ENCODE measurements around the gene PALD1.
"Not testable (repeated sequence)": the region's sequence is repeated elsewhere in the genome, so short reads cannot be mapped to it uniquely, and the experiment has no call there.

PALD1 gene

DNA sequence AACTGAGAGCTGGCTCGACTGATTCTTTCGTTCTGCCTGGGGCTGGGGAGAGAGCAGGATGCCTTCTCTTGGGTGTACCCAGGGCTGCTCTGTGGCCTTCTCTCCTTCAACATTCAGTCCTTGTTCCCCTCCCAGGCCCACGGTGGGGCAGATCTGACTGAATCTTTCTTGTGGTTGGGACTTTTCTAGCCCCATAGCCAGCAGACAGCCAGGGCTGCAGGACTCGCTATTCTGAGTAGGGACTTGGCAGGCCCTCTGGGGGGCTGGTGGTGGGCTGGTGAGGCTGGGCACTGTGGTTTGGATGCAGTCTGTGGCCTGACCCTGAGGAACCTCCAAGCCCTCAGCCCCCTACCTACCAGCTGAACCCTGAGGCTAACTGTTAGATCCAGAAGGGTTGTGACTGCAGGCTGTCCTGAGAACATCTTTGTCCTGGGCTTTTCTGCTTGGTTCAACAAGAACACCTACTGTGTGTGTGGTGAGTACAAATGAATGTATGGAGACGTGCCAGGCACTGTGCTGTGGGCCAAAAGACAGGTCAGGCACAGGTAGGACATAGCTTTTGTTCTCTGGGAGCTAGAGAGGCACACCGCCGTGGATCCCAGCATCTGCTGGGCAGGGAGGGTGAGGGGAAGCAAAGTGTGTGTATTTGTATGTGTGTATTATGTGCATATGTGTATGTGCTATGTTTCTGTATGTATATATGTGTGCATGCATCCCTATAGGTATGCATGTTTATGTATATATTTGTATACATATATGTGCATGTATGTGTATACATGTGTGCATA, 2.1 kb upstream of the PALD1 start:
- Histone ChIP-seq H3K9me3 (ENCODE audit: control insufficient read depth in 1 of 2, low read length in 2 of 2) (no peaks in the 10 kb centered on the region), H3K27ac (ENCODE audit: low read length) (no peak overlapping the region), H3K4me1 (ENCODE audit: control insufficient read depth in 1 of 2, insufficient read depth in 2 of 2, low read length in 2 of 2) (peaks cover 0 to 28% of the 10 kb centered on the region in 2 donors), H3K4me3 (ENCODE audit: low read depth in 1 of 2, low read length in 2 of 2) (no peak overlapping the region), H3K27me3 (ENCODE audit: low read depth, low read length) (no peaks in the 10 kb centered on the region), H3K36me3 (ENCODE audit: control insufficient read depth in 1 of 2, insufficient read depth in 2 of 2, low read length in 2 of 2) (no peaks in the 10 kb centered on the region)

DNA sequence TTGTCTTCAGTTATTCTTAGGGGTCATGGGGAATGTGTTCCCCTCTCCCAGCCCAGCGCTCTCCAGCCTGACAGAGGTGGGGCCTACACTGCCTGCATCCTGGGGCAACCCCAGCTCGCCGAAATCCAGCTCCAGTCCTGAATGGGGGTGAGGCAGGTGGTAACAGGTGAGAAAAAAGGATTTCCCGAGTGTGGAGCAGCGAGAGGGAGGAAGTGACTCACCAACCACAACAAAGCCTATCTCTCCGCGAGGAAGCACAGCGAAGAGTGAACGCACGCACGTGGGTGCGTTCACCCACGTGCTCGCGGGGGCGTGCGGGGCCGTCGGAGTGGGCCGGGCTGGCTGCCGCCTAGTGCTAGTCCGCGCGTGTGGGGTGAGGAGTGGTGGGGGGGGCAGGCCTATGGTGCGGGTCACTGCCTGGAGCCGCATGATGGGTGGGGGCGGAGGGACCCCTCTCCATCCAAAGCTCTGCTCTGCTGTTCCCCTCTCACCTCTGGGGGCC, 855 bp upstream of the PALD1 start:
- Histone ChIP-seq H3K27me3 (ENCODE audit: low read depth, low read length) (no peaks in the 10 kb centered on the region), H3K27ac (ENCODE audit: low read length) (no peak overlapping the region), H3K4me3 (ENCODE audit: low read depth in 1 of 2, low read length in 2 of 2) (peak overlapping the region; percentile 43 to 72), H3K36me3 (ENCODE audit: control insufficient read depth in 1 of 2, insufficient read depth in 2 of 2, low read length in 2 of 2) (no peaks in the 10 kb centered on the region), H3K9me3 (ENCODE audit: control insufficient read depth in 1 of 2, low read length in 2 of 2) (no peaks in the 10 kb centered on the region), H3K4me1 (ENCODE audit: control insufficient read depth in 1 of 2, insufficient read depth in 2 of 2, low read length in 2 of 2) (peaks cover under 1 to 40% of the 10 kb centered on the region in 2 donors)

DNA sequence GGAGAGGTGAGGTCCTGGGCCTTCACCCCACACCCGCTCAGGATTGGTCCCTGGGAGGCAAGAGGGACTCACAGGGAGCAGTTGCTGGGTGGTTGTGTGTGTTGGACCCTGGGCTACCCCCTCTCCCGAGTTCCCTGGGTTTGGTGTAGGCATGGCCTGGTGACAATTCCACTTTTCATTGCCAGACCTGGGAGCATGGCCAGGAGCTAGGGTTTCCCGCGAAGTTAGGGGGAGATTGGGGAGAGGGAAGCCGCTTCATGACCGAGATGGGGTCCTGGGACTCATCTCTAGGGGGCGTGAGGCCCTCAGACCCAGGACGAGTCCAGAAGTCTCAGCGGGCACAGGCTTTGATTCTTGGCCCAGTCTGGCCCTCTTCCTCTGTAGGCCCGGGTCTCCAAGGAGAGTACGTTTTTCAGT, 606 bp downstream of the PALD1 start:
- Histone ChIP-seq H3K36me3 (ENCODE audit: control insufficient read depth in 1 of 2, insufficient read depth in 2 of 2, low read length in 2 of 2) (no peaks in the 10 kb centered on the region), H3K27me3 (ENCODE audit: low read depth, low read length) (no peaks in the 10 kb centered on the region), H3K4me1 (ENCODE audit: control insufficient read depth in 1 of 2, insufficient read depth in 2 of 2, low read length in 2 of 2) (peaks cover 6 to 46% of the 10 kb centered on the region in 2 donors), H3K9me3 (ENCODE audit: control insufficient read depth in 1 of 2, low read length in 2 of 2) (no peaks in the 10 kb centered on the region), H3K27ac (ENCODE audit: low read length) (peak overlapping the region; percentile 33), H3K4me3 (ENCODE audit: low read depth in 1 of 2, low read length in 2 of 2) (peak overlapping the region; percentile 64 to 72)

- H3K4me3 ChIP-seq (ENCODE audit: low read depth in 1 of 2, low read length in 2 of 2): peak overlapping the region; percentile 64 to 72
- H3K27ac ChIP-seq (ENCODE audit: low read length): peak overlapping the region; percentile 33
- no peaks in the 10 kb centered on the region for H3K27me3 ChIP-seq (ENCODE audit: low read depth, low read length)
- H3K36me3 ChIP-seq (ENCODE audit: control insufficient read depth in 1 of 2, insufficient read depth in 2 of 2, low read length in 2 of 2): no peaks in the 10 kb centered on the region
- no peaks in the 10 kb centered on the region for H3K9me3 ChIP-seq (ENCODE audit: control insufficient read depth in 1 of 2, low read length in 2 of 2)
- H3K4me1 ChIP-seq (ENCODE audit: control insufficient read depth in 1 of 2, insufficient read depth in 2 of 2, low read length in 2 of 2): peaks cover 6 to 46% of the 10 kb centered on the region in 2 donors
Observed at GRCh38 chr10:70479626-70480238, 1.2 kb downstream of the PALD1 start.

DNA sequence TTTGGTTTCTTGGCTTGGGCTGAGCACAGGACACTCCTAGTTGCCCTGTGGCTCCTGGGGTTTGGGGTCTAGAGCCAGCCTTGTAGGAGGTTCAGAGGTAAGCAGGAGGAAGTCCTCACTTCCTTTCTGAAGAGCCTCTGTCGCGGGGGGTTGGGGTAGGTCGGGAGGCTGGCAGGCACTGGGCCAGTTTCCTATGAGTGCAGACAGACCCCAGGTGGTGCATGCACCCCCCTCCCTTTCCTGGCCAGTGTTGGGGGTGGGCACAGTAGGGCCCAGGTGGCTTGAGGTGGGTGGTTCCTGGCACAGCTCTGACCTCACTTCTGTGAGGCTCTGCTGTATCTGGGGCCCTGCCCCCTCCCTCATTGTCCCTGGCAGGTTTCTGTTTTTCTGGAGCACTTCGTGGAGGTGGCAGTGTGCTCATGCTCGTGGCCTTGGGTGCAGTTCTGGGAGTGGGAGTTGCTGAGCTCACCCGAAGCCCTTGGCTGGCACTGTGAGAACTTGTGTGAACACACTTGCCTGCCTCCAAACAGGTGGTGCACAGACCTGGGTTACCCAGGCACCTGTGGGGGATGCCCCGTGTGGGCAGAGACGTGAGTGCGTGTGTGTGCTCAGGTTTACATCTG, 1.8 kb downstream of the PALD1 start:
- Histone ChIP-seq H3K4me1 (ENCODE audit: control insufficient read depth in 1 of 2, insufficient read depth in 2 of 2, low read length in 2 of 2) (peaks cover 6 to 46% of the 10 kb centered on the region in 2 donors), H3K9me3 (ENCODE audit: control insufficient read depth in 1 of 2, low read length in 2 of 2) (no peaks in the 10 kb centered on the region)

GRCh38 chr10:70481105-70481504, 2.5 kb downstream of the PALD1 start:
- Histone ChIP-seq H3K4me3 (ENCODE audit: low read depth in 1 of 2, low read length in 2 of 2) (peak overlapping the region in 1 of 2 donors; percentile 20), H3K9me3 (ENCODE audit: control insufficient read depth in 1 of 2, low read length in 2 of 2) (no peaks in the 10 kb centered on the region), H3K36me3 (ENCODE audit: control insufficient read depth in 1 of 2, insufficient read depth in 2 of 2, low read length in 2 of 2) (no peaks in the 10 kb centered on the region), H3K4me1 (ENCODE audit: control insufficient read depth in 1 of 2, insufficient read depth in 2 of 2, low read length in 2 of 2) (peaks cover 6 to 46% of the 10 kb centered on the region in 2 donors), H3K27me3 (ENCODE audit: low read depth, low read length) (no peaks in the 10 kb centered on the region), H3K27ac (ENCODE audit: low read length) (no peak overlapping the region)

More for the DNA sequence above, 1.8 kb downstream of the PALD1 start:
- H3K4me3 ChIP-seq (ENCODE audit: low read depth in 1 of 2, low read length in 2 of 2): peak overlapping the region; percentile 64 to 72
- no peaks in the 10 kb centered on the region for H3K27me3 ChIP-seq (ENCODE audit: low read depth, low read length)
- no peak overlapping the region for H3K27ac ChIP-seq (ENCODE audit: low read length)
- H3K36me3 ChIP-seq (ENCODE audit: control insufficient read depth in 1 of 2, insufficient read depth in 2 of 2, low read length in 2 of 2): no peaks in the 10 kb centered on the region

GRCh38 chr10:70481831-70482530, 3.4 kb downstream of the PALD1 start:
- H3K9me3 ChIP-seq (ENCODE audit: control insufficient read depth in 1 of 2, low read length in 2 of 2): no peaks in the 10 kb centered on the region
- peak overlapping the region; percentile 16 for H3K27ac ChIP-seq (ENCODE audit: low read length)
- H3K36me3 ChIP-seq (ENCODE audit: control insufficient read depth in 1 of 2, insufficient read depth in 2 of 2, low read length in 2 of 2): no peaks in the 10 kb centered on the region
- H3K4me1 ChIP-seq (ENCODE audit: control insufficient read depth in 1 of 2, insufficient read depth in 2 of 2, low read length in 2 of 2): peaks cover 6 to 46% of the 10 kb centered on the region in 2 donors
- no peak overlapping the region for H3K4me3 ChIP-seq (ENCODE audit: low read depth in 1 of 2, low read length in 2 of 2)
- H3K27me3 ChIP-seq (ENCODE audit: low read depth, low read length): no peaks in the 10 kb centered on the region

DNA sequence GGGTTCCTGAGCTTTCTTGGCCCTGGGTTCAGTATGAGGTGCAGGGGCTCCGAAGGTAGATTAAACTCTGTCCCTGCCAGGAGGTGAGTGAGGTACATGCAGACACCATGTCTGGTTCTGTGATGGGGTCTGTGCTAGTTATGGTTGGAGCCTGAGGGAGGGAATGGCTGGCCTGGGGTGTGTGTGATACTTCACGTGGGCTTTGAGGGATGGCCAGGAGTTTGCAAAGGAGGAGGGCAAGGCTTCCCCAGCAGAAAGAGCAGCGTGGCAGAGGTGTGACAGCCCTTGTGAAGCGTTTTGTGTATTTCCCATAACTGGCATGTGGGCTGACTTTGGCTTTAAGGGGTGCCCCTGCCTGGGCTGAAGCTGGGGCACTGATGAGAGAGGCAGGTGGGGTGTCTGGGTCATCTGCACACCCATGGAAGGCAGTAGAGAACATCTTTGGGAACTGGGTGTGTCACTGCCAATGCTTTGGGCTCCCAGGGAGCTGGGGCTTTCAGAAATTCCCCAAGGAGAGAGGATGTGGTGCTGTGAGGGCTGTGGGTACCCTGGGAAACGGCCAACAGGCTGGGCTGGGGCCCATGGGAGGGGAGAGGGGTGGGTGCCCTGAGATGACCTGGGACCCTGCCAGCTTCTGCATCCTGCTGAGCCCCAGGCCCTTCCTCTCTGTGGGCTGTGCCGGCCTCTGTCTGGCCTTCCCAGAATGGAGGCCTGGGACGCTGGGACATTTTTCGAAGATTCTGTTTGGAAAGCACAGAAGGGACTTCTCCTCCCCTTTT, 4.6 kb downstream of the PALD1 start:
- H3K27ac ChIP-seq (ENCODE audit: low read length): peak overlapping the region; percentile 16
- no peak overlapping the region for H3K4me3 ChIP-seq (ENCODE audit: low read depth in 1 of 2, low read length in 2 of 2)
- H3K36me3 ChIP-seq (ENCODE audit: control insufficient read depth in 1 of 2, insufficient read depth in 2 of 2, low read length in 2 of 2): no peaks in the 10 kb centered on the region
- no peaks in the 10 kb centered on the region for H3K9me3 ChIP-seq (ENCODE audit: control insufficient read depth in 1 of 2, low read length in 2 of 2)
- H3K4me1 ChIP-seq (ENCODE audit: control insufficient read depth in 1 of 2, insufficient read depth in 2 of 2, low read length in 2 of 2): peaks cover 6 to 37% of the 10 kb centered on the region in 2 donors
- H3K27me3 ChIP-seq (ENCODE audit: low read depth, low read length): no peaks in the 10 kb centered on the region

- H3K36me3 ChIP-seq (ENCODE audit: control insufficient read depth in 1 of 2, insufficient read depth in 2 of 2, low read length in 2 of 2); H3K27ac ChIP-seq (ENCODE audit: low read length); H3K27me3 ChIP-seq (ENCODE audit: low read depth, low read length); H3K4me3 ChIP-seq (ENCODE audit: low read depth in 1 of 2, low read length in 2 of 2); H3K9me3 ChIP-seq (ENCODE audit: control insufficient read depth in 1 of 2, low read length in 2 of 2): not testable (repeated sequence)
- peaks cover 6 to 37% of the 10 kb centered on the region in 2 donors for H3K4me1 ChIP-seq (ENCODE audit: control insufficient read depth in 1 of 2, insufficient read depth in 2 of 2, low read length in 2 of 2)
Observed at GRCh38 chr10:70483872-70484271, 5.3 kb downstream of the PALD1 start.

- Histone ChIP-seq H3K9me3 (ENCODE audit: control insufficient read depth in 1 of 2, low read length in 2 of 2) (no peaks in the 10 kb centered on the region), H3K27ac (ENCODE audit: low read length) (no peak overlapping the region), H3K27me3 (ENCODE audit: low read depth, low read length) (no peaks in the 10 kb centered on the region), H3K36me3 (ENCODE audit: control insufficient read depth in 1 of 2, insufficient read depth in 2 of 2, low read length in 2 of 2) (no peaks in the 10 kb centered on the region), H3K4me1 (ENCODE audit: control insufficient read depth in 1 of 2, insufficient read depth in 2 of 2, low read length in 2 of 2) (peaks cover 4 to 26% of the 10 kb centered on the region in 2 donors), H3K4me3 (ENCODE audit: low read depth in 1 of 2, low read length in 2 of 2) (no peak overlapping the region)
Observed at GRCh38 chr10:70487824-70488223, 9.3 kb downstream of the PALD1 start.
